WTC11 (cell line): ENCODE data around the gene GDF2. TPM values are rescaled to one million over a fixed set of nuclear protein-coding genes. Genes with fewer than 3 reads are reported as not detected.

Experiments used
- ATAC-seq: fragments of 200-7000 bp; cut with Tn5 transposase; 2 replicates; pipeline ENCODE4 v1.10.0; 2021; ENCODE audit warnings: mild to moderate bottlenecking, moderate library complexity
- CTCF ChIA-PET: fragments of 300-600 bp; sonication (Branson Sonifier 250); formaldehyde crosslinking; loops from one replicate; lab custom pipeline; 2021; ENCODE audit warnings: antibody characterized with exemption; lab: Charles Lee
- POLR2A ChIA-PET: fragments of 350-600 bp; sonication (Branson Sonifier 250); formaldehyde crosslinking; loops from one replicate; lab custom pipeline; 2021; ENCODE audit warnings: antibody characterized with exemption; lab: Charles Lee
- DNase-seq: peaks from one replicate; pipeline ENCODE4 v3.0.0; 2021; ENCODE audit warnings: low spot score
- H3K27ac Mint-ChIP-seq: 2 replicates; pipeline ENCODE4 v1.8.0; 2021; ENCODE audit warnings: mixed read lengths
- H3K27me3 Mint-ChIP-seq: 2 replicates; pipeline ENCODE4 v1.8.0; 2021; ENCODE audit warnings: low read depth, mild to moderate bottlenecking, moderate library complexity, mixed read lengths
- H3K36me3 Mint-ChIP-seq: 2 replicates; pipeline ENCODE4 v1.8.0; 2021; ENCODE audit warnings: mixed read lengths
- H3K4me1 Mint-ChIP-seq: 2 replicates; pipeline ENCODE4 v1.8.0; 2022; ENCODE audit warnings: mixed read lengths
- H3K4me3 Mint-ChIP-seq: 2 replicates; pipeline ENCODE4 v1.8.0; 2021; ENCODE audit warnings: mild to moderate bottlenecking, moderate library complexity, mixed read lengths
- H3K9me3 Mint-ChIP-seq: 2 replicates; pipeline ENCODE4 v1.8.0; 2021; ENCODE audit warnings: mixed read lengths
- ATF2 ChIP-seq: sonication (generic); formaldehyde crosslinking; IDR thresholded peaks from 2 replicates; pipeline ENCODE4 v1.8.1; 2022; ENCODE audit warnings: low read depth, missing genetic modification reagents, borderline replicate concordance
- CBFB ChIP-seq: sonication (generic); formaldehyde crosslinking; IDR thresholded peaks from 2 replicates; pipeline ENCODE4 v1.8.1; 2022; ENCODE audit warnings: mild to moderate bottlenecking, low read depth, missing genetic modification reagents
- CREM ChIP-seq: sonication (generic); formaldehyde crosslinking; IDR thresholded peaks from 2 replicates; pipeline ENCODE4 v1.8.1; 2022; ENCODE audit warnings: mild to moderate bottlenecking, missing genetic modification reagents, moderate library complexity
- E2F1 ChIP-seq: sonication (generic); formaldehyde crosslinking; IDR thresholded peaks from 2 replicates; pipeline ENCODE4 v1.8.0; 2022; ENCODE audit warnings: mild to moderate bottlenecking, missing genetic modification reagents
- E2F5 ChIP-seq: sonication (generic); formaldehyde crosslinking; IDR thresholded peaks from 2 replicates; pipeline ENCODE4 v1.8.1; 2022; ENCODE audit warnings: mild to moderate bottlenecking, moderate library complexity, missing genetic modification reagents
- EMX1 ChIP-seq: fragments of 250-450 bp; sonication (Bioruptor Pico); IDR thresholded peaks from 2 replicates; pipeline ENCODE4 v1.8.0; 2021; ENCODE audit warnings: mild to moderate bottlenecking
- ESRRA ChIP-seq: sonication (generic); formaldehyde crosslinking; IDR thresholded peaks from 2 replicates; pipeline ENCODE4 v1.8.1; 2022; ENCODE audit warnings: mild to moderate bottlenecking, missing genetic modification reagents, borderline replicate concordance
- FOXJ3 ChIP-seq: sonication (generic); formaldehyde crosslinking; IDR thresholded peaks from 2 replicates; pipeline ENCODE4 v1.9.0; 2021; ENCODE audit warnings: missing genetic modification reagents, mild to moderate bottlenecking, borderline replicate concordance
- GABPB1 ChIP-seq: sonication (generic); formaldehyde crosslinking; IDR thresholded peaks from 2 replicates; pipeline ENCODE4 v1.8.1; 2023; ENCODE audit warnings: mild to moderate bottlenecking, missing genetic modification reagents
- GTF2I ChIP-seq: fragments of 250-450 bp; sonication (Bioruptor Pico); conservative IDR thresholded peaks from 2 replicates; pipeline ENCODE4 v1.4.0; 2021; ENCODE audit warnings: mild to moderate bottlenecking
- HMGA2 ChIP-seq: fragments of 250-450 bp; sonication (Bioruptor Pico); IDR thresholded peaks from 2 replicates; pipeline ENCODE4 v1.4.0; 2021; ENCODE audit warnings: mild to moderate bottlenecking, moderate library complexity
- HMGXB4 ChIP-seq: sonication (generic); formaldehyde crosslinking; IDR thresholded peaks from 2 replicates; pipeline ENCODE4 v1.8.1; 2023; ENCODE audit warnings: mild to moderate bottlenecking, moderate library complexity, missing genetic modification reagents
- IRF2 ChIP-seq: sonication (generic); formaldehyde crosslinking; IDR thresholded peaks from 2 replicates; pipeline ENCODE4 v1.8.0; 2022; ENCODE audit warnings: low read depth, missing genetic modification reagents, borderline replicate concordance
- MLX ChIP-seq: sonication (generic); formaldehyde crosslinking; IDR thresholded peaks from 2 replicates; pipeline ENCODE4 v1.8.1; 2023; ENCODE audit warnings: mild to moderate bottlenecking, missing genetic modification reagents, moderate library complexity
- MYBL2 ChIP-seq: sonication (generic); formaldehyde crosslinking; IDR thresholded peaks from 2 replicates; pipeline ENCODE4 v1.8.1; 2023; ENCODE audit warnings: mild to moderate bottlenecking, moderate library complexity, missing genetic modification reagents
- NFE2L1 ChIP-seq: sonication (generic); formaldehyde crosslinking; IDR thresholded peaks from 2 replicates; pipeline ENCODE4 v1.8.1; 2023; ENCODE audit warnings: missing genetic modification reagents
- NFYB ChIP-seq: sonication (generic); formaldehyde crosslinking; conservative IDR thresholded peaks from 2 replicates; pipeline ENCODE4 v1.8.0; 2022; ENCODE audit warnings: low read depth, missing genetic modification reagents
- NR3C1 ChIP-seq: sonication (generic); formaldehyde crosslinking; conservative IDR thresholded peaks from 2 replicates; pipeline ENCODE4 v1.8.1; 2023; ENCODE audit warnings: low read depth, mild to moderate bottlenecking, missing genetic modification reagents
- OVOL2 ChIP-seq: fragments of 250-450 bp; sonication (Bioruptor Pico); IDR thresholded peaks from 2 replicates; pipeline ENCODE4 v1.9.0; 2021; ENCODE audit warnings: mild to moderate bottlenecking, borderline replicate concordance
- RELA ChIP-seq: sonication (generic); formaldehyde crosslinking; IDR thresholded peaks from 2 replicates; pipeline ENCODE4 v1.8.1; 2022; ENCODE audit warnings: missing genetic modification reagents, mild to moderate bottlenecking, borderline replicate concordance
- SMAD3 ChIP-seq: sonication (generic); formaldehyde crosslinking; IDR thresholded peaks from 2 replicates; pipeline ENCODE4 v1.8.0; 2022; ENCODE audit warnings: missing genetic modification reagents, mild to moderate bottlenecking, borderline replicate concordance
- SMAD4 ChIP-seq: sonication (generic); formaldehyde crosslinking; IDR thresholded peaks from 2 replicates; pipeline ENCODE4 v1.8.0; 2022; ENCODE audit warnings: mild to moderate bottlenecking, missing genetic modification reagents
- SP1 ChIP-seq: sonication (generic); formaldehyde crosslinking; conservative IDR thresholded peaks from 2 replicates; pipeline ENCODE4 v1.8.1; 2022; ENCODE audit warnings: missing genetic modification reagents
- ZMAT4 ChIP-seq: fragments of 250-450 bp; sonication (Bioruptor Pico); IDR thresholded peaks from 2 replicates; pipeline ENCODE4 v1.9.0; 2021; ENCODE audit warnings: mild to moderate bottlenecking
- ZNF219 ChIP-seq: sonication (generic); formaldehyde crosslinking; IDR thresholded peaks from 2 replicates; pipeline ENCODE4 v1.8.0; 2023; ENCODE audit warnings: missing genetic modification reagents, mild to moderate bottlenecking, borderline replicate concordance
- ZNF416 ChIP-seq: fragments of 250-450 bp; sonication (Bioruptor Pico); IDR thresholded peaks from 2 replicates; pipeline ENCODE4 v1.9.0; 2021; ENCODE audit warnings: mild to moderate bottlenecking, inconsistent platforms
- ZNF423 ChIP-seq: fragments of 250-450 bp; sonication (Bioruptor Pico); IDR thresholded peaks from 2 replicates; pipeline ENCODE4 v2.1.2; 2022; ENCODE audit warnings: mild to moderate bottlenecking, moderate library complexity
- ZNF425 ChIP-seq: fragments of 250-450 bp; sonication (Bioruptor Pico); conservative IDR thresholded peaks from 2 replicates; pipeline ENCODE4 v1.9.0; 2021; ENCODE audit warnings: mild to moderate bottlenecking
- ZNF671 ChIP-seq: fragments of 250-450 bp; sonication (Bioruptor Pico); IDR thresholded peaks from 2 replicates; pipeline ENCODE4 v1.8.0; 2021; ENCODE audit warnings: mild to moderate bottlenecking
- total RNA-seq: library from RNA; stranded (reverse); gene quantifications from 3 replicates; pipeline ENCODE4 v1.2.3, GENCODE V29; 2021

GDF2 gene
- total RNA-seq, 1 experiment from 2014 or later, result not detected

- DNase-seq, result no peak
- ATAC-seq, result no peak
- Mint-ChIP-seq H3K4me3 (no peak overlapping the region), H3K4me1 (no peaks in the 10 kb centered on the region), H3K27ac (no peak overlapping the region), H3K27me3 (0 out of 2 replicates have a peak, but pooled peaks cover 3% of the 10 kb centered on the region), H3K36me3 (no peaks in the 10 kb centered on the region), H3K9me3 (no peaks in the 10 kb centered on the region)
- ChIA-PET POLR2A (no interaction called here), CTCF (interaction anchor here (0.8 to 1.5 kb wide), 3 partner anchors 14 to 235 kb away, joined by 3 to 7 read pairs (median 4); no protein-coding TSS in a partner anchor)
- no peak for TF ChIP-seq RELA (CRISPR knock-in tag)
- TF ChIP-seq ATF2 (CRISPR knock-in tag), result no peak
- no peak for TF ChIP-seq CREM (CRISPR knock-in tag)
- TF ChIP-seq HMGXB4, result no peak
- TF ChIP-seq E2F5 (CRISPR knock-in tag), result no peak
- no peak for TF ChIP-seq E2F1 (CRISPR knock-in tag)
- TF ChIP-seq ZNF425 (CRISPR knock-in tag), result no peak
- no peak for TF ChIP-seq ZNF416
- no peak for TF ChIP-seq HMGA2
- TF ChIP-seq ZNF219 (CRISPR knock-in tag), result no peak
- no peak for TF ChIP-seq EMX1 (CRISPR knock-in tag)
- no peak for TF ChIP-seq NFE2L1 (CRISPR knock-in tag)
- no peak for TF ChIP-seq ZNF423
- no peak for TF ChIP-seq CBFB (CRISPR knock-in tag)
- no peak for TF ChIP-seq NR3C1
- no peak for TF ChIP-seq GTF2I (CRISPR knock-in tag)
- TF ChIP-seq SMAD3, result no peak
- no peak for TF ChIP-seq ZNF671 (CRISPR knock-in tag)
- no peak for TF ChIP-seq NFYB (CRISPR knock-in tag)
- TF ChIP-seq MYBL2, result no peak
These were observed 39.1 kb upstream of the GDF2 start for GRCh38 chr10:47283101-47283630.

GRCh38 chr10:47283848-47284247 is 38.4 kb upstream of the GDF2 start:
- ATAC-seq, result no peak
- H3K9me3 Mint-ChIP-seq, result no peaks in the 10 kb centered on the region
- no peak overlapping the region for H3K4me3 Mint-ChIP-seq
- H3K4me1 Mint-ChIP-seq, result no peaks in the 10 kb centered on the region
- no peak for DNase-seq
- CTCF ChIA-PET, result interaction anchor here (1.5 kb wide), 1 partner anchor 57 kb away, joined by 4 read pairs; no protein-coding TSS in a partner anchor
- POLR2A ChIA-PET, result no interaction called here
- no peak overlapping the region for H3K27ac Mint-ChIP-seq
- H3K36me3 Mint-ChIP-seq, result no peaks in the 10 kb centered on the region
- 0 out of 2 replicates have a peak, but pooled peaks cover 3% of the 10 kb centered on the region for H3K27me3 Mint-ChIP-seq
- TF ChIP-seq MYBL2 (no peak), NFE2L1 (CRISPR knock-in tag) (no peak), OVOL2 (CRISPR knock-in tag) (no peak), GTF2I (CRISPR knock-in tag) (no peak), ZNF416 (no peak), GABPB1 (CRISPR knock-in tag) (no peak), RELA (CRISPR knock-in tag) (no peak), ZNF671 (CRISPR knock-in tag) (no peak), FOXJ3 (CRISPR knock-in tag) (no peak), ESRRA (no peak), SMAD4 (CRISPR knock-in tag) (no peak), SP1 (CRISPR knock-in tag) (no peak), IRF2 (CRISPR knock-in tag) (no peak), ZMAT4 (CRISPR knock-in tag) (no peak), ZNF423 (no peak), MLX (no peak), HMGA2 (no peak)
